Astrocyte (in vitro differentiated cells and primary cell): ENCODE data around the gene ACTL7A. TPM values are rescaled to one million over a fixed set of nuclear protein-coding genes. Genes with fewer than 3 reads are reported as not detected.

Experiments used
- DNase-seq: peaks from one replicate; pipeline ENCODE4 v3.0.0-alpha.2; 2010; ENCODE audit warnings: low read depth
- FAIRE-seq: peaks from 2 replicates; lab custom pipeline; 2011; peaks lifted over from hg19 to GRCh38; lab: Jason Lieb, UNC
- H2AFZ ChIP-seq: 2 replicates; pipeline ENCODE4 v1.6.0; 2012; ENCODE audit warnings: low read depth, low read length, inconsistent platforms
- H3K27ac ChIP-seq: 2 replicates; pipeline ENCODE4 v1.5.1; 2011; ENCODE audit warnings: low read depth, low read length, inconsistent platforms
- H3K27me3 ChIP-seq: 2 replicates; pipeline ENCODE4 v1.6.0; 2011; ENCODE audit warnings: low read length, inconsistent platforms; ENCODE audit not compliant: insufficient read depth
- H3K36me3 ChIP-seq: 2 replicates; pipeline ENCODE4 v1.5.1; 2011; ENCODE audit warnings: low read length, inconsistent platforms; ENCODE audit not compliant: insufficient read depth
- H3K4me1 ChIP-seq: 2 replicates; pipeline ENCODE4 v1.5.1; 2011; ENCODE audit warnings: low read length, inconsistent platforms; ENCODE audit not compliant: insufficient read depth
- H3K4me2 ChIP-seq: 2 replicates; pipeline ENCODE4 v1.6.0; 2012; ENCODE audit warnings: low read length, inconsistent platforms
- H3K4me3 ChIP-seq: 2 replicates; pipeline ENCODE4 v1.5.1; 2011; ENCODE audit warnings: low read depth, mild to moderate bottlenecking, low read length, inconsistent platforms; ENCODE audit not compliant: insufficient read depth
- H3K79me2 ChIP-seq: 2 replicates; pipeline ENCODE4 v1.6.0; 2012; ENCODE audit warnings: mild to moderate bottlenecking, low read length, inconsistent platforms; ENCODE audit not compliant: insufficient read depth
- H3K9ac ChIP-seq: 2 replicates; pipeline ENCODE4 v1.6.0; 2012; ENCODE audit warnings: mild to moderate bottlenecking, low read length, inconsistent platforms
- H3K9me3 ChIP-seq: 2 replicates; pipeline ENCODE4 v1.5.1; 2012; ENCODE audit warnings: low read depth, mild to moderate bottlenecking, low read length, inconsistent platforms; ENCODE audit not compliant: insufficient read depth
- H4K20me1 ChIP-seq: 2 replicates; pipeline ENCODE4 v1.6.0; 2012; ENCODE audit warnings: low read length, inconsistent platforms; ENCODE audit not compliant: insufficient read depth
- H3K27ac Mint-ChIP-seq: one replicate; pipeline ENCODE4 v1.8.0; 2021; ENCODE audit warnings: mild to moderate bottlenecking, mixed read lengths; ENCODE audit not compliant: unreplicated experiment
- H3K27me3 Mint-ChIP-seq: one replicate; pipeline ENCODE4 v1.8.0; 2021; ENCODE audit warnings: low read depth, mixed read lengths; ENCODE audit not compliant: unreplicated experiment
- H3K36me3 Mint-ChIP-seq: one replicate; pipeline ENCODE4 v1.8.0; 2021; ENCODE audit warnings: low read depth, mixed read lengths; ENCODE audit not compliant: unreplicated experiment
- H3K4me1 Mint-ChIP-seq: one replicate; pipeline ENCODE4 v1.8.0; 2021; ENCODE audit warnings: low read depth, mixed read lengths; ENCODE audit not compliant: unreplicated experiment
- H3K4me3 Mint-ChIP-seq: one replicate; pipeline ENCODE4 v1.8.0; 2021; ENCODE audit warnings: mild to moderate bottlenecking, moderate library complexity, mixed read lengths; ENCODE audit not compliant: unreplicated experiment
- H3K9me3 Mint-ChIP-seq: one replicate; pipeline ENCODE4 v1.8.0; 2021; ENCODE audit warnings: mild to moderate bottlenecking, mixed read lengths; ENCODE audit not compliant: unreplicated experiment
- CTCF ChIP-seq: IDR thresholded peaks from 2 replicates; pipeline ENCODE4 v1.5.1; 2011; ENCODE audit warnings: low read depth, mild to moderate bottlenecking, inconsistent platforms, low read length, moderate library complexity; ENCODE audit not compliant: insufficient read depth
- EZH2 ChIP-seq: IDR thresholded peaks from 2 replicates; pipeline ENCODE4 v1.6.1; 2012; ENCODE audit warnings: mild to moderate bottlenecking, low read length, inconsistent platforms; ENCODE audit not compliant: insufficient read depth
- total RNA-seq: library from RNA; stranded (reverse); gene quantifications from 2 replicates; pipeline ENCODE4 v1.2.1, GENCODE V29; 2021

ACTL7A gene
- total RNA-seq, 1 donor from 2014 or later = not detected

GRCh38 chr9:108864446-108864845 is 2.4 kb downstream of the ACTL7A start:
- H3K4me2 ChIP-seq = no peak overlapping the region
- H3K27me3 ChIP-seq = no peaks in the 10 kb centered on the region
- no peaks in the 10 kb centered on the region for H3K36me3 ChIP-seq
- H3K4me1 Mint-ChIP-seq = peaks cover 22% of the 10 kb centered on the region
- H3K9ac ChIP-seq = no peak overlapping the region
- no peaks in the 10 kb centered on the region for H3K9me3 ChIP-seq
- no peak overlapping the region for H3K4me3 Mint-ChIP-seq
- DNase-seq (no peak), FAIRE-seq (no peak)
- no peak overlapping the region for H3K27ac ChIP-seq
- TF ChIP-seq EZH2 (no peak), CTCF (no peak)
- H3K9me3 Mint-ChIP-seq = peaks cover under 1% of the 10 kb centered on the region
- H3K36me3 Mint-ChIP-seq = peaks cover 4% of the 10 kb centered on the region
- H3K4me3 ChIP-seq = no peak overlapping the region
- no peaks in the 10 kb centered on the region for H3K79me2 ChIP-seq
- H3K4me1 ChIP-seq = peaks cover 3% of the 10 kb centered on the region
- H2AFZ ChIP-seq = no peak overlapping the region
- H3K27ac Mint-ChIP-seq = no peak overlapping the region
- no peaks in the 10 kb centered on the region for H3K27me3 Mint-ChIP-seq
- H4K20me1 ChIP-seq = no peaks in the 10 kb centered on the region

GRCh38 chr9:108865037-108865436 is 3.0 kb downstream of the ACTL7A start:
- Histone ChIP-seq H3K36me3 (no peaks in the 10 kb centered on the region), H3K4me2 (no peak overlapping the region), H3K4me3 (no peak overlapping the region), H2AFZ (no peak overlapping the region), H3K9ac (no peak overlapping the region), H3K27ac (no peak overlapping the region), H3K9me3 (no peaks in the 10 kb centered on the region), H3K4me1 (peaks cover 3% of the 10 kb centered on the region), H3K27me3 (no peaks in the 10 kb centered on the region), H4K20me1 (no peaks in the 10 kb centered on the region), H3K79me2 (no peaks in the 10 kb centered on the region)
- FAIRE-seq (no peak), DNase-seq (no peak)
- TF ChIP-seq EZH2 (no peak), CTCF (no peak)
- no peak overlapping the region for H3K4me3 Mint-ChIP-seq
- H3K36me3 Mint-ChIP-seq = peaks cover 4% of the 10 kb centered on the region
- no peaks in the 10 kb centered on the region for H3K9me3 Mint-ChIP-seq
- H3K27ac Mint-ChIP-seq = no peak overlapping the region
- peaks cover 19% of the 10 kb centered on the region for H3K4me1 Mint-ChIP-seq
- H3K27me3 Mint-ChIP-seq = no peaks in the 10 kb centered on the region

- H3K27ac Mint-ChIP-seq = no peak overlapping the region
Measured at GRCh38 chr9:108866001-108866420, 3.9 kb downstream of the ACTL7A start.

More at GRCh38 chr9:108866001-108866420, 3.9 kb downstream of the ACTL7A start:
- Histone ChIP-seq H3K4me1 (peaks cover 3% of the 10 kb centered on the region), H3K4me3 (no peak overlapping the region), H3K79me2 (no peaks in the 10 kb centered on the region), H3K9me3 (no peaks in the 10 kb centered on the region), H3K27me3 (no peaks in the 10 kb centered on the region), H2AFZ (no peak overlapping the region), H3K9ac (no peak overlapping the region), H3K36me3 (peaks cover 5% of the 10 kb centered on the region), H3K4me2 (no peak overlapping the region), H3K27ac (no peak overlapping the region), H4K20me1 (no peaks in the 10 kb centered on the region)
- no peak overlapping the region for H3K4me3 Mint-ChIP-seq
- no peak for DNase-seq
- H3K9me3 Mint-ChIP-seq = no peaks in the 10 kb centered on the region
- FAIRE-seq = no peak
- peaks cover 9% of the 10 kb centered on the region for H3K36me3 Mint-ChIP-seq
- no peaks in the 10 kb centered on the region for H3K27me3 Mint-ChIP-seq
- TF ChIP-seq EZH2 = no peak
- no peak for TF ChIP-seq CTCF
- peaks cover 18% of the 10 kb centered on the region for H3K4me1 Mint-ChIP-seq
